Peyer's patch (tissue), 4 donors: ENCODE data around the gene FAM187B.

ENCODE experiments used
- POLR2A ChIP-seq, 2 donors: fragments of 450-650 bp; IDR thresholded peaks; one replicate each; pipeline ENCODE4 v1.5.1; 2017; ENCODE audit warnings: antibody characterized with exemption in 2 of 2, mild to moderate bottlenecking in 2 of 2, moderate library complexity in 2 of 2
- TF ChIP-seq, protein P1 (sequence below), 6 experiments: fragments of 450-650 bp in 4 of 6; fragments of 200-600 bp in 2 of 6; sonication (generic) in 1 of 6; IDR thresholded peaks; one replicate each; pipeline ENCODE4 v1.5.1; 2017 to 2019; ENCODE audit warnings: antibody characterized with exemption in 6 of 6, mild to moderate bottlenecking in 3 of 6, moderate library complexity in 1 of 6

DNA sequence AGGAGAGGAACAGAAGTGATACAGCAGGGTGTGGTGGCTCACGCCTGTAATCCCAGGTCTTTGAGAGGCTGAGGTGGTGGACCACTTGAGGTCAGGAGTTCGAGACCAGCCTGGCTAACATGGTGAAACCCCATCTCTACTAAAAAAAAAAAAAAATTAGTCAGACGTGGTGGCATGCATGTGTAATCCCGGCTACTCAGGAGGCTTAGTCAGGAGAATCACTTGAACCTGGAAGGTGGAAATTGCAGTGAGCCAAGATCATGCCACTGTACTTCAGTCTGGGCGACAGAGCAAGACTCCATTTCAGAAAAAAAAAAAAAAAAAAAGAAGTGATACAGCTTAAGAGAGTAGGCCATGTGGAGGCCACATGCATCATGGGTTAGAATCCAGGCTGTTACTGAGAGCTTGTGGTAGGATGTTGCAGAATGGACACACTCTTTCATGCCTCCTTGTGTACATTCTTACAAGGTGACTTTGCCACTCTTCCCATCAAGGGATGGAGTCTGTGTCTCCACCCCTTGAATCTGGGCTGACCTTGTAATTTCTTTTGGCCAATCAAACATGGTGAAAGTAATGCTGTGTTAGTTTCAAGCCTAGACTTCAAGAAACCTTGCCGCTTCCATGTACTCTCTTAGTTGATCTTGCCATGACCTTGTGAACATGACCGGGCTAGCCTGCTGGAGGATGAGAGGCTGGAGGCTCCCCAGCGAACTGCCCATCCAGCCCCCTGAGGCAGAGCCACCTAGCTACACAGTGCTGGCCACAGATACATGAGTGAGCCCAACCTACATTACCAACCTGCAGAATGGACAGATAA, 12.3 kb downstream of the FAM187B start:
- TF ChIP-seq, protein P1, sequence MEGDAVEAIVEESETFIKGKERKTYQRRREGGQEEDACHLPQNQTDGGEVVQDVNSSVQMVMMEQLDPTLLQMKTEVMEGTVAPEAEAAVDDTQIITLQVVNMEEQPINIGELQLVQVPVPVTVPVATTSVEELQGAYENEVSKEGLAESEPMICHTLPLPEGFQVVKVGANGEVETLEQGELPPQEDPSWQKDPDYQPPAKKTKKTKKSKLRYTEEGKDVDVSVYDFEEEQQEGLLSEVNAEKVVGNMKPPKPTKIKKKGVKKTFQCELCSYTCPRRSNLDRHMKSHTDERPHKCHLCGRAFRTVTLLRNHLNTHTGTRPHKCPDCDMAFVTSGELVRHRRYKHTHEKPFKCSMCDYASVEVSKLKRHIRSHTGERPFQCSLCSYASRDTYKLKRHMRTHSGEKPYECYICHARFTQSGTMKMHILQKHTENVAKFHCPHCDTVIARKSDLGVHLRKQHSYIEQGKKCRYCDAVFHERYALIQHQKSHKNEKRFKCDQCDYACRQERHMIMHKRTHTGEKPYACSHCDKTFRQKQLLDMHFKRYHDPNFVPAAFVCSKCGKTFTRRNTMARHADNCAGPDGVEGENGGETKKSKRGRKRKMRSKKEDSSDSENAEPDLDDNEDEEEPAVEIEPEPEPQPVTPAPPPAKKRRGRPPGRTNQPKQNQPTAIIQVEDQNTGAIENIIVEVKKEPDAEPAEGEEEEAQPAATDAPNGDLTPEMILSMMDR (IDR thresholded peaks at IDR 0.05), result no peak
- TF ChIP-seq POLR2A (IDR thresholded peaks at IDR 0.05), result no peak
